ENCODE results near the gene HADH. TPM values are rescaled to one million over a fixed set of nuclear protein-coding genes. Genes with fewer than 3 reads are reported as not detected.

Gene HADH
- total RNA-seq, 2 experiments from 2014 or later = 31.2 to 78.7 TPM

- Histone ChIP-seq H2AFZ (ENCODE audit: low read length) (no peak overlapping the region), H3K4me1 (ENCODE audit: insufficient read depth, low read length, poor library complexity, severe bottlenecking) (peaks cover 9% of the 10 kb centered on the region), H4K20me1 (ENCODE audit: insufficient read depth, low read length) (peaks cover 11% of the 10 kb centered on the region), H3K27ac (ENCODE audit: low read depth, low read length, poor library complexity, severe bottlenecking) (no peak overlapping the region), H3K79me2 (ENCODE audit: insufficient read depth, low read depth, low read length) (peaks cover 50% of the 10 kb centered on the region), H3K9me2 (ENCODE audit: insufficient read depth, low read length) (no peaks in the 10 kb centered on the region), H3K36me3 (ENCODE audit: insufficient read depth, low read length) (peaks cover 86% of the 10 kb centered on the region), H3K9me3 (ENCODE audit: low read length) (no peaks in the 10 kb centered on the region), H3K4me2 (ENCODE audit: low read length) (no peak overlapping the region), H3K4me3 (ENCODE audit: low read depth, low read length, poor library complexity, severe bottlenecking) (no peak overlapping the region)
- no TSS peak for BruUV-seq (replicated peaks)
- TF ChIP-seq EZH2phosphoT487 (IDR thresholded peaks at IDR 0.05; ENCODE audit: borderline replicate concordance, low read depth, low read length) = no peak
- no peak for TF ChIP-seq CTCF (conservative IDR thresholded peaks at IDR 0.05; ENCODE audit: low read length)
- intact Hi-C loops (cut with micrococcal nuclease; ENCODE audit: unreplicated experiment) = no loop called here
- ChIA-PET CTCF (ENCODE audit: unreplicated experiment) (interaction anchor here (0.7 kb wide), 1 partner anchor 182 kb away, joined by 3 read pairs; no protein-coding TSS in a partner anchor), POLR2A (interaction anchor here (0.8 to 1.5 kb wide), 3 partner anchors 8 to 19 kb away, joined by 3 to 5 read pairs (median 4); no protein-coding TSS in a partner anchor)
- DNase-seq (ENCODE audit: low spot score) = no peak
Observed at GRCh38 chr4:107999932-108000539, 10.3 kb downstream of the HADH start.

DNA sequence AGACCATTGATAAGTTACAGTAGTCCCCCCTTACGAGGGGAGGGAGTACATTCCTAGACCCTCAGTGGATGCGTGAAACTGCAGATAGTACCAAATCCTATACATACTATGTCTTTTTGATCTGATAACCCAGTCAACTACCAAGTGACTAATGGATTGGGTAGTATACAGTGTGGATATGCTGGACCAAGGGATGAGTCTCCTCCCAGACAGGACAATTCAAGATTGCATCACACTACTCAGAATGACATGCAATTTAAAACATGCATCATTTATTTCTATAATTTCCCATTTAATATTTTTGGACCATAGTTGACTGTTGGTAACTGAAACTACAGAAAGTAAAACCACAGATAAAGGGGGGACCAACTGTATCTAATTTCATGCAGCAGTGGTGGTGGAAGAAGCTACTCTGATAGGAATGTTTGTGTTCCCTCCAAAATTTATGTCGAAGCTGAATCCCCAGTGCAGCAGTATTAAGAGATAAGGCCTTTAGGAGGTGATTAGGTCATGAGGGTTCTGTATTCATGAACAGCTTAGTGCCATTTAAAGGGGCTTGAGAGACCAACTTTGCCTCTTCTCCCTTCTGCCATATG is 11.9 kb downstream of the HADH start:
- Histone ChIP-seq H3K4me3 (ENCODE audit: low read depth, low read length, poor library complexity, severe bottlenecking) (no peak overlapping the region), H3K9me2 (ENCODE audit: insufficient read depth, low read length) (no peaks in the 10 kb centered on the region), H3K79me2 (ENCODE audit: insufficient read depth, low read depth, low read length) (peaks cover 34% of the 10 kb centered on the region; the same call in 1 of the 2 replicates), H2AFZ (ENCODE audit: low read length) (no peak overlapping the region), H3K36me3 (ENCODE audit: insufficient read depth, low read length) (peaks cover 74% of the 10 kb centered on the region), H3K4me2 (ENCODE audit: low read length) (no peak overlapping the region), H3K9me3 (ENCODE audit: low read length) (no peaks in the 10 kb centered on the region), H4K20me1 (ENCODE audit: insufficient read depth, low read length) (no peaks in the 10 kb centered on the region), H3K27ac (ENCODE audit: low read depth, low read length, poor library complexity, severe bottlenecking) (no peak overlapping the region), H3K4me1 (ENCODE audit: insufficient read depth, low read length, poor library complexity, severe bottlenecking) (peaks cover 7% of the 10 kb centered on the region)
- ChIA-PET POLR2A (interaction anchor here (1.1 to 1.3 kb wide), 3 partner anchors 12 to 17 kb away, joined by 4 to 9 read pairs (median 4); no protein-coding TSS in a partner anchor), CTCF (ENCODE audit: unreplicated experiment) (no interaction called here)
- intact Hi-C loops (cut with micrococcal nuclease; ENCODE audit: unreplicated experiment) = no loop called here
- TF ChIP-seq EZH2phosphoT487 (IDR thresholded peaks at IDR 0.05; ENCODE audit: borderline replicate concordance, low read depth, low read length) (no peak), CTCF (conservative IDR thresholded peaks at IDR 0.05; ENCODE audit: low read length) (no peak)
- no TSS peak for BruUV-seq (replicated peaks)
- DNase-seq (ENCODE audit: low spot score) = no peak
